HUDEP-2 (cell line): ENCODE results near the gene NRP1.

Experiments used
- DNase-seq, 76 experiments: peaks; one replicate each; lab custom pipeline; 2025; ENCODE audit not compliant: unreplicated experiment in 76 of 76; lab: John Stamatoyannopoulos, UW

Gene NRP1

GRCh38 chr10:33293531-33294170 lies 40.8 kb downstream of the NRP1 start:
- no peak for DNase-seq

- no peak for DNase-seq
Measured at GRCh38 chr10:33293076-33293475, 41.4 kb downstream of the NRP1 start.

GRCh38 chr10:33291053-33291592 lies 43.3 kb downstream of the NRP1 start:
- no peak for DNase-seq

GRCh38 chr10:33290321-33291052 lies 44.0 kb downstream of the NRP1 start:
- DNase-seq = no peak

GRCh38 chr10:33289776-33290175 lies 44.7 kb downstream of the NRP1 start:
- DNase-seq = no peak

GRCh38 chr10:33288127-33288526 lies 46.3 kb downstream of the NRP1 start:
- DNase-seq = no peak

- no peak for DNase-seq
Measured at GRCh38 chr10:33287112-33287511, 47.4 kb downstream of the NRP1 start.

- no peak for DNase-seq
Measured at GRCh38 chr10:33286157-33286934, 48.1 kb downstream of the NRP1 start.

GRCh38 chr10:33284945-33285344 lies 49.5 kb downstream of the NRP1 start:
- DNase-seq = no peak

- DNase-seq = no peak
Measured at GRCh38 chr10:33279811-33280602, 54.5 kb downstream of the NRP1 start.

GRCh38 chr10:33279276-33279675 lies 55.2 kb downstream of the NRP1 start:
- no peak for DNase-seq

- no peak for DNase-seq
Measured at GRCh38 chr10:33278198-33278597, 56.3 kb downstream of the NRP1 start.

GRCh38 chr10:33277135-33277536 lies 57.3 kb downstream of the NRP1 start:
- DNase-seq = no peak

GRCh38 chr10:33276282-33276923 lies 58.1 kb downstream of the NRP1 start:
- no peak for DNase-seq

- DNase-seq = no peak
Measured at GRCh38 chr10:33274096-33274785, 60.2 kb downstream of the NRP1 start.

- DNase-seq = peak in 1 of 76 experiments; percentile 29
Measured at GRCh38 chr10:33273295-33274002, 61.0 kb downstream of the NRP1 start.

GRCh38 chr10:33272635-33273034 lies 61.8 kb downstream of the NRP1 start:
- no peak for DNase-seq

- DNase-seq = no peak
Measured at GRCh38 chr10:33271969-33272583, 62.4 kb downstream of the NRP1 start.
